HG03108 (cell line): Measurements from ENCODE around the gene PC.

ENCODE experiments used
- ATAC-seq: cut with Tn5 transposase; IDR thresholded peaks from one replicate; pipeline ENCODE4 v1.9.1; 2021; ENCODE audit warnings: moderate library complexity; ENCODE audit not compliant: unreplicated experiment

Gene PC

DNA sequence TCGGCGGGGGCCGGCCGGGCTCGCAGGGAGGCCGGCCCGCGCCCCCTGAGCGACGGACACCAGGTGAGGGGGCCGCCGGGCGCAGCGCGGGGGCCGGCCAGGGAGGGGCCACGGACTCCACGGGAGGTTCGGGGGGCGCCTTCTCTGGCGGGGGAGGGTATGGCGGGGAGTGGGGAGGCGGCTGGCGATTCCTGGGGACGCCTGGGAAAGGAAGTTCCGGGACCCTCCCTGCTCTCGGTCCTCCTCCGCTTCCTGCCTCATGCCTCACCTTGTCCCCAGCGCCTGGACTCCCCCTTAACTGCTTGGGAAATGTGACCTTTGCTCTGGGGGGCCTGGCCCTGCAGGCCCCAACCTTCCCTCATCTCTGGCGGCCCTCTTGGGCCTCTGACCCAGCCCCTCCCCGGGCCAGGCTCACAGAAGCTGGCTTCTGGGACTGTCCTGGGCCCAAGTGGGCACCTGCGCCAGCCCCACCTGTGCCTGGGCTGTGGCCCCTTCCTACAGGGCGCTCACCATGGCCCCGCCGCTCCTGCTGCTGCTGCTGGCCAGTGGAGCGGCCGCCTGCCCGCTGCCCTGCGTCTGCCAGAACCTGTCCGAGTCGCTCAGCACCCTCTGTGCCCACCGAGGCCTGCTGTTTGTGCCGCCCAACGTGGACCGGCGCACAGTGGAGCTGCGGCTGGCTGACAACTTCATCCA, 100.8 kb downstream of the PC start:
- ATAC-seq = no peak

DNA sequence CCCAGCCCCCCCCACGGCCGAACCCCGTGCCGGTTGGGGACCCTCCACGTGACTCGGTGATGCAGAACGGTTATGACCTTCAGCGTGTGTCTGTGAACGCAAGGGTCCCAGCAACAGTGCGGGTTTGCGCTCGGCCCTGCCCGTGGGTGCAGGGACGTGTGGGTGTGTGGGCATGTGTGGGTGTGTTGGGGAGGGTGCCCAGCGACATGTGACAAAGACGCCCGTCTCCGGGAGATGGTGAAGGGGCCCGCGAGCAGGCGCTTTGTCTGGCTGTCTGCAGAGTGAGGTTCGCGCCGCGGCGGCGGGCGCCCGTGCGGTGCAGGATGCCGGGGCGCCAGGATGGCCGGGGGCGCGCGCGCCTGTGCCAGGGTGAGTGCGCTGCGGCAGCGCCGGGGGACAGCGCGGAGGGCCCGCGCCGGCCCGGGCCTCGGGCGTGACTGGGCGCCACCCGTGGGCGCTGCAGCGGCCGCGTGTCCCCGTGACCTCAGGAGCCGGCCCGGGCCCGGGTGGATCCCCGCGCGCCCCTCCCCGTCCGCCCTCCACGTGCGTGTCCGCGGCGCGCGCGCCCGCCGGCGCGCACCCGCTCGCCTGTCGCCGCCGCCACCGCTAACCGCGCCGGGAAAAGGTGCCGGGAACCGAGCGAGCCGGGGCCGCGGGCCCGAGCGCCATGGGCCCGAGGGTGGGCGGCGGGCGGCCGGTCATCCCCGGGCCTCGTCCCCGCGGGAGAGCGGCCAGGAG, 101.5 kb downstream of the PC start, which contains the start of gene LRFN4:
LRFN4 (plus strand) TSS at position 569 of the 738 bp plus-strand sequence. CDS start 681 bp downstream, outside the sequence.
- peak; percentile 26 for ATAC-seq

DNA sequence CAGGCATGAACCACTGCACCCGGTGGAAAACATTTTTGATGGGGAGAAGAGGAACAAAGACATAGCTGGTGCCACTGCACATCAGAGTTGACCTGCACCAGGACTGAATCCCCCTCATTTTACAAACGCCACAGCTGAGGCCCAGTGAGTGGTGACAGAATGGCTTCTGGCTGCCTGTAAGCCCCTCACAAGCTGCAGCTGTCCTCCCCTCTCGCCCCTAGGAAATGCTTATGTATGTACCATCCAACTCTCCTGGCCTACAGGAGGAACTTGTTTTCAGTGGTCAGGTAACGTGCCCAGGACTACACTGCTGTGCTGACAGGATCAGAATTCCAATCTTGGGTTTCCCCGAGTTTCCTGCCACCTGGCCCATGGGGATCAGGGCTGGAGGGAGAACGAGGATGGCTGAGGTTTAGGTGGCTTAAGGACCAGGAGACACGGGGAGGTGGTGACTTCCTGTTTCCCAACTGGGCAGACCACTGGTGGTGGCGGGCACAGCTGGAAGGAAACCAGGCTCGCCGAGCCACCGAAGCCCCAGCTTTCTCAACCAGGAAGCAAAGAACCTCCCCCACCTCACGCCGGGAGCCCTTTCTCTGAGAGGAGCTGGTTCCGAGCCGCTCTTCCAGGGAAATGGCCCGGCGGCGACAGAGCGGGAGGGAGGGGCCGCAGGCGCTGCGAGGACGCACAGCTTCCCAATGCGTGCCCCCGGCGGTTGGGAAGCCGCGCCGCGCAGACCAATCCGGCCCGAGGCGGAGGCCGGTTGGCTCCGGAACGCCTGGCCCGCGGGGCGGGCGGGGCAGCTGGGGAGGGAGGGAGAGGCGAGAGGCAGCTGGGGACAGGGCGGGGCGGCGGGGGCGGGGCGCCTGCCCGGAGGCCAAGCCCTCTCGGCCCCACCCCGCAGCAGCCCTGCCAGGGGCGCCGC, 102.3 kb downstream of the PC start:
- ATAC-seq = peak; percentile 59

DNA sequence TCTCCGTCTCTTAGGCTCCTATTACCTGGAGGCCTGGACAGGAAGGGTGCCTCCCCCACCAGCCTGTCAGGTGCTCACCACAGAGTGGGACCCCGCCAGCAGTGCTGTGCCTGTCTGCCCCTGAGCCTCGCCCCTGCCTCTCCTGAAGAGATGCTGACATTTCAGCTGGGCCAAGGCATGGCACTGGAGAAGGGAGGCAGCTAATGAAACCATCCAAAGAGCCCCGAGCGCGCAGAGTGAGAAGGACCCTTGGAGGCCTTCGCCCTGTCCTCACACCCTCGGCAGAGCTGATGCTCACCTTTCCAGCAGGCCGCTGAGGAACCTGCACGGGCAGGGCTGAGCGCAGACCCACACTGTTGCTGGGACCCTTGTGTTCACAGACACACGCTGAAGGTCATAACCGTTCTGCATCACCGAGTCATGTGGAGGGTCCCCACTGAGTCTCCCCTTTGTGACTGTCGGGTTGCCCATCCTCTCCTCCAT, 103.4 kb downstream of the PC start:
- ATAC-seq = no peak

DNA sequence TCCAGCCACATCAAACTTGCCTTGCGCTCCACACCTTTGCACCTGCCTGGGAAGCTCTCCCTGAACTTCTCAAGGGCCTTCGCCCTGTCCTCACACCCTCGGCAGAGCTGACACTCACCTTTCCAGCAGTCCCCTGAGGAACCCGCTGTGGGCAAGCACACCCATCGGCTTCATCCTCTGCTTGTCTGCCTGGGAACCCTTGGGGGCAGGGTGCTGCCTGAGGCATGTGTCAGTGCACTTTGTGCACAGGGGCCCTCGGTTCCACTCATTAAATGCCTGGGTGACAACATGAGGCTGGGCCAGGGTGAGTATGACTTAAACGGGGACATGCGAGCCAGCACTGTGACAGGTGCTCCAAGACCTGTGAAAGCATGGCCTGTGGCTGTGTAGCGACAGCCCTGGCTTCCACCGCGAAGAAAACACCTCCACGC, 103.9 kb downstream of the PC start:
- ATAC-seq = no peak

DNA sequence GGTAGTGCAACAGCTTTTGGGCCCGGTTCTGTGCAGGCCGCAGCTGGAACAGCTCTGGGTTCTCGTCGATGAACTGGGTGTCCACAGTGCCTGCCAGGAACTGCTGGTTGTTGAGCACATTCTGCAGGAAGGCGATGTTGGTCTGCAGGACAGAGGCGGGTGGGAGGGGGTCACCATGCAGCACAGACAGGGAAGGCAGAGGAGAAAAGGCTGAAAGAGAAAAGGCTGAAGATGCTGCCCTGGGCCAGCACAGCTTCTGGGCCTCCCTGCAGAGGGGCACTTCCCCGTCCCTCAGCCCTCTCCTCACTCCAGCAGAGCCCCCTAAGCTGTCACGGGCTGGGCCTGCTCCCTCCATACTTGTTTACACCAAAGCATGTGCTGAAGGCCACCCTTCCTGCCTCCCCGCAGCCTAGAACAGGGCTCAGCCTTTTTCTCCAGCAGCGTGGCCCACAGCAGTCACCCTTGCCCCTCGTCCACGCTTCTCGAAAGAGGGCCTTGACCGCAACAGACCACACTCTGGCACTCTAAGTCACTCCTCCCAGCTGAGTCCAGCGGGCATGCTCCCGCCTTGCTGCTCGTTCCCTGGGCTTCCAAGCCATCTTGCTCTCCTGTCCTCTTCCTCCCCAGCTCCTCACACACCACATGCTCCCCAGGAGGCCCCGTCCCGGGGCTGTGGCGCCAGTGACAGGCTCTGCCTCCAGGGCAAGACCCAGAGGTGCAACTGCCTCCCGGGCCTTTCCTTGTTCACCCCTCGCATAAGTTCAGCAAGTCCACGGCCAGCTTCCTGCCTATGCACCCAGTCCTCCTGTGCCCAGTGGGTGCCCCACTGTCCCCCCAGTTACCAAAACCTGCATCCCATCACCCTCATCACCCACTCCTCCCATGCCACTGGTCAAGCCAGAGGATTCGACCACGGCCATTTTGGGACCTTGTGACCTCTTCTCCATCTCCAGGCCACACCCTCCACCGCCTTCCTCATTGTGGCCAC, 104.6 kb downstream of the PC start:
- ATAC-seq = no peak

DNA sequence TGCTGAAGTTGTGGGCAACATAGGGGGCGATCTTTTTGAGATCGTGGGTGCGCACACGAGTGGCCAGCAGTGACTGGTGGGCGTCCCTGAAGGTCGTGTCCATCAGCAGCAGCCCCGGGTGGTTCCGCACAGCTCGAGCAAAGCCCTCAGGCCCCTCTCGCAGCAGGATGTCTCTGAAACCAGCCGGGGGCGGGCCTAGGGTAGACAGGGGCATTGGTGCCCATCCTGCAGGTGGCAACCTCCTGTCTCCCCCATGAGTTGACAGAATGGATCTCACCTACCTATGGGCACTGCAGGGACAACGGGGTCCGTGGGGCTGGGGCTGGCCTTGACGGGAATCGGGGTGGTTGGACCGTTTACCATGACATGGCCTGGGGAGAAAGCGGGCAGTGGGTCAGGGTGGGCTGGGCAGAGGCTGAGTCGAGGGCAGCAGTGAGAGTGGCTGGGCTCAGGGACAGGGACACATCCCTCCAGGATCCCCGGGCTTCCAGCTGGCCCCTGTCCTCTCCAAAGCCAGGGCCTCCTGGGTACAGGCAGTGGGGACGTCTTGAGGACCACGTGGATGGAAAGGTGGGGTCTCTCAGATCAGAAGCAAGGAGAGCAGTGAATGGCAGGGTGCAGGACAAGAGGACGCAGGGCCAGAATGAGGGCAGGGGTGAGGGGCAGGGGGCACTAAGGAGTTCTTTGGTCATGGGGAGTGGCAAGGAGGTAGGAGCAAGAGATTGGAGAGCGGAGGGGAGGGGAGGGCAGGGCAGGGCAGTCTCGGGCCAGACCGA, 105.5 kb downstream of the PC start:
- no peak for ATAC-seq

DNA sequence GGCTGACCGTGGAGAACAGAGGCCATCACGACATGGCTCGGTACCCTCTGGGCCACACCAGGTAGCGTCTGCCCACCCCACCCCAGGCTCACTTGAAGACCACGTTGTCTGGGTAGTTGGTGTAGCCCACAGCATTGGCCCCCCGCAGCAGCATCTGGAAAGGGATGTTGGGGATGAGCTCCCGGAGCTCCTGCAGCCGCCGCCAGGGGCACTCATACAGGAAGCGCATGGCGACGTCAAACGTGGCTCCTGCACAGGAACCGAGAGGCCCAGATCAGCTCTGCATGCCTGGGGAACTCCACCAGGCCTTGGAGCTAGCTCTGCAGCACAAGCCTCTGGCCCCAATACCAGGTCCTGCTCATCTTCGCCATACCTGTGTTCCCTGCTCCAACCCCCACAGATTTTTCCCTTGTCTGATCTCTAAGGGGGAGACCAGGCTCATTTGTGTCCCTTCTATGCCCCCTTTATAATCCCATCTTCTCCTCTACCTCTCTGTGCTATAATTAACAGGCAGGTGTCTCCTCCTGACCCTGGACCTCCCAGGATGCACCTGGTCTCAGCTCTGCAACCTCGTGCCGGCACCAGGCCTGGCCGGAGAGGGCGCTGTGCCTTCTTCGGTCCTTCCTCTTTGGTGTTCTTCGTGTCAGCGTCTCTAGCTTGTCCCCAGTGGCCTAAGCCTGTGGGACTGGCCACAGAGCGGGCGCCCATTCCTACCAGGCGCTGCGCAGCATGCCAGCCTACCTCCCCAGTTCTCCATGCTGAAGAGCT, 106.3 kb downstream of the PC start:
- ATAC-seq = no peak

DNA sequence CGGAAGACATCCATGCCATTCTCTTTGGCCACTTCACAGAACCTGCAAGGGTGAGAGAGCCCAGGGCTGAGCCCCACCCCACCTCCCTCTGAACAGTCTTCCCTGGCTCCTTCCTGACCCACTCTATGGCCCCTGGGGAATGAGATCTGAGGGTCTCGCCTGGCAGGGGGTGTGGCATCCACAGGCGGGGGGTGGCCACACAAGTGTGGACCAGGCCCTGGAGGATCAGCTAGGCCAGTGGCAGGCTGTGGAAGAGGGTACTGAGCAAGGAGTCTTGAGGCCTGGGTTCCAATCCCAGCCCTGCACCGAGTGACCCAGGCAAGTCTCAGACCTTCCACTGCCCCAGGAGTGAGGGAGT, 107.0 kb downstream of the PC start:
- ATAC-seq = no peak

DNA sequence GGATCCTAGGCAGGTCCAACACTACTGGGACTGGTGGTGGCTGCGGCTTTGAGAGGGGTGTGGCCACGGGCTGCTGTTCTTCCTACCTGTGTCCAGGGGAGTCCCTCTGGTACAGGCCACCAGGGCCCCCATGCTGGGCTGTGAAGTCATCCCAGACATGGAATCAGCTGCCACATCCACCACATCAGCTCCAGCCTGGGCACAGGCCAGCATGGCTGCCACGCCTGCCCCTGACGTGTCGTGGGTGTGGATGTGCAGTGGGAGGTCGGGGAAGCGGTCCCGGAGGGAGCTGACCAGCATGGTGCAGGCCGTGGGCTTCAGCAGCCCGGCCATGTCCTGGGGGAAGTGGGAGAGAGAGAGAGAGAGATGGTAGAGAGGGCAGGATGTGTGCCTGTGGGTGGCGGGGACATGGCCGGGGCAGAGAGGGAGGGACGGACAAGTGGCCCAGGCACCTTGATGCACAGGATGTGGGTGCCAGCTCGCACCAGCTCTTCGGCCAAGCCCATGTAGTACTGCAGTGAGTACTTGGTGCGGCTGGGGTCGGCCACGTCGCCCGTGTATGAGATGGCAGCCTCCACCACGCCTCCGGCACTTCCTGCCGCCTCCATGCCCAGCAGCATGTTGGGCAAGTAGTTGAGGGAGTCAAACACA, 107.5 kb downstream of the PC start:
- ATAC-seq = no peak

DNA sequence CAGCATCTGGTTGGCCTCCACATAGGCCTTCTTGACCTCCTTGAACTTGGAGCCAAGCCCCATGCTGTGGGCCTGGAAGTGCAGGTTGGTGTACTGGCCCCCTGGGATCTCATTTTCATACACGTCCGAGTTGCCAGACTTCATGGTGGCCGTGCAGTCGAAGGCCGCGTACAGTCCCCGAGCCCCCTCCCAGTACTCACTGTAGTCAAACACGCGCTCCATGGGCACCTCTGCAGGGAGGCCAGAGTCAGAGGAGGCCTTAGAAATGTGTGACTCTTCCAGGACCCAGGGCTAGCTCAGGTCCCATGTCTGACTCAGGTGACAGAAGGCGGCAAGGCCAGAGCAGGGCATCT, 108.0 kb downstream of the PC start:
- no peak for ATAC-seq

DNA sequence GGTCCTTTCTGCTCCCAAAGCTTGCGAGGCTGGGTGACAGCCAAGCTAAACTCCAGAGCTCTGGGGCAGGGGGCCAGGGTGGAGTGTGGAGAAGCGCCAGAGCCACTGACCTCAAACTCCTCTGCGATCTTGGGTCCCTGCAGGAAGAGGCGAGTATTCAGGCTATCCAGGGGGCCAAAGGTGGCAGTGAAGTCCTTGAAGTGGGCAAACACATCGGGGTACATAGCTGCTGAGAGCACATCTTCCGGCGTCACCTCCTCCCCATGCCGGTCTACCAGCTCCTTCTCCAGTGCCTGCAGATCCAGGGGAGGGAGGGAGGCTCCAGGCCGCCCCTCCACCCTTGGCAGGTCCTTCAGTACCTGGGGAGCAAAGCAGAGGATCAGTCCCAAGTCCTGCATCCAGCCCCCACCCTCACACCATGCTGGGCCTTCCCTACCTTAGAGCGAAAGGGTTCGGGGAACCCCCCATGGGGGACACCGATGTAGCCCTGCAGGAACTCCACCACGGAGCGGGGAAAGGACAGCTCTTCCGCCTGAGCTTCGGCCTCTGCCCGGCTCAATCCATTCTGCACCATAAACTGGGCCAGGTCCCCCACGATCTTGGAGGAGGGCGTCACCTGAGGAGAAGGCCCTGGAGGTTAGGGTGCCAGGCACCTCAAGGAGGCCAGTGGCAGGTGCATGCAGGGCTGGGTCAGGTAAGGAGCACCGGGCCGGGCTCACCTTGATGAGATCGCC, 108.5 kb downstream of the PC start:
- no peak for ATAC-seq

DNA sequence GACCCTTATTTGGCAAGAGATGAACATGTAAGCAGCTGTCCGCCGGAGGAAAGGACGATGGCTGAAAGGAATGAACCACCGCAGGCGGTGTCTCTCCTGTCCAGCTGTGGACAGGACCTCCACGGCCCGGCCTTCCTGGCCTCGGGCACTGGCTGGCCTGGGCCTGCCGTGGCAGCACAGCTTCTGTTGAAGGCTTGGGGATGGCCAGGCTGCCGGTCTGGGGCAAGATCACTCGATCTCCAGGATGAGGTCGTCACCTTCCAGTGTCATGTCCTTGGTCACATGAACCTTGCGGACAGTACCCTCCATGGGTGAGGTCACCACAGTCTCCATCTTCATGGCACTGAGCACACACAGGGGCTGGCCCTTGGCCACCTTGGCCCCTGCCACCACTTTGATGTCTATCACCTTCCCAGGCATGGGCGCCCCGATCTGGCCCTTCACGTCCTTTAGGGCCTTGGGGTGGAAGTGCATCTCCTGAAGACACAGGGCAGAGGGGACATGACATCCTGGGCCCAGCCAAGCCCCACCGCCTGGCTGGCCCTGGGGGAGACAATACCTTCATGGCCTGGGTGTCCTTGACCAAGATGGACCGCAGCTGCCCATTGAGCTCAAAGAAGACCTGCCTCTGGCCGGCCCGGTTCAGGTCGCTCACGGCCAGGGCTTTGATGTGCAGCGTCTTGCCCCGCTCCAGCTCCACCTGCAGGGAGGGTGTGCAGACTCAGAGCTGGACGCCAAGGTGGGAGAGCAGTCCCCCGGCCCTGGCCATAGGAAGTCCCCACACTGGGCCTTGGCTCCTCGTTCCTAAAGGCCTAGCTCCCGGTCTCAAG, 109.3 kb downstream of the PC start:
- ATAC-seq = no peak

DNA sequence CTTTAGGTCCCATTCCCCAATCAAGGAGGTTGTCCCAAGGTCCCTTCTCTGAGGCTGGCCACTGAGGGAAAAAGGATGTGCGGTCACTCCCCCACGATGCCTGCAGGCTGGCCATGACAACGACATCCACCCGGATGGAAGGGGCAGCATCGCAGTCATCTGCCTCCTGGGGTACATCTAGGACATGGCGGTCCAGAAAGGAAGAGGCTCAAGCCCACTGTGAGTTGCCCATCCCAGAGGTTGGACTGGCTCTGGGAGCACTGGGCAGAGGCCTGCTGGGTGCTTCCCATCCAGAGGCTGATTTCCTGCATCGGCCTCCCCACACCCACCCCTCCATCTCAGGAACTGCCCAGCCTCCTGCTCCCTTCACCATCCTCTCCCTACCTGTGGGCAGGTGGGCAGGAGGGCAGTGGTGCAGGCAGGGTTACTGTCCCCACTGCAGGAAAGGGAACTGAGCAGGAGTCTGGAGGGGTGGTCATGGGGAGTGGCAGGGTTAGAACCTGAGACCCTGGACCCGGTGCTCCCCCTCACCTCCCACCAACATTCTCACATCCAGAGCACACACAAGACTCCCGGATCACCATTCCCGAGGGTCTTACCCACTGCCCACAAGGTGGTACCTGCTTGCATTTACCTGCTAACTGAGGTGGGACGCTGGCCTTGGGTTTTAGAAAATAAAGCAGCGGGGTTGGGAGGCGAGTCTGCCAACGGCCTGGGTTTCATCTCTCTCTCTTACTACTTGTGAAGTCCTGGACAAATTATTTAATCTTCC, 110.5 kb downstream of the PC start:
- no peak for ATAC-seq

DNA sequence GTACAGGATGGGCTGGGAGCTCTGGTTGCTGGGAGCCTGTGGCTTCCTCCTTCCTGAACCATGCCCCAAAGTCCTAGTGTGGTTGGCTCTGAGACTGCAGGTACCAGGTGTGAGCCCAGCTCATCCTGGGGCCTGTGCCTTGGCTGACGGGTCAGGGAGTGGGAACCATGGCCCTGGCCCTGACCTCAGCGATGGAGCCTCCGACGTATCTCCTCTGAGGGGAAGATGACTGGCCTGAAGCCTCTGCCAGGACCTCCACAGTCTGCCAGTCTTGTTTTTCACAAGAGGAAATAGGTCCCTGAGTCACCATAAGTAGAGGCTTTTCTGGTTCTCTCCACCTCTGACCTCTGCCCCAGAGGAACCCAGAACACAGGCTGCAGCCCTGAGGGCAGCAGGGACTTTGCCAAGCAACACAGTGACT, 111.5 kb downstream of the PC start:
- ATAC-seq = no peak

DNA sequence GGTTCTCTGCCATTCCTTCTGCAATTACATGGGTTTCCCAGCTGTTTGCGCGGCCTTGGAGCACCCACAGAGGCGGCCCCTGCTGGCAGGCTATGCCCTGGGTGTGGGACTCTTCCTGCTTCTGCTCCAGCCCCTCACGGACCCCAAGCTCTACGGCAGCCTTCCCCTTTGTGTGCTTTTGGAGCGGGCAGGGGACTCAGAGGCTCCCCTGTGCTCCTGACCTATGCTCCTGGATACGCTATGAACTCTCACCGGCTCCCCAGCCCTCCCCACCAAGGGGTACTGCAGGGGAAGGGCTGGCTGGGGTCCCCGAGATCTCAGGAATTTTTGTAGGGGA, 112.3 kb downstream of the PC start:
- ATAC-seq = no peak
